A673 (cell line): Measurements from ENCODE around the gene MAP3K5.

Source experiments
- CTCF ChIP-seq: fragments of 300-800, 200-600 bp; sonication (generic); conservative IDR thresholded peaks from 2 replicates; pipeline ENCODE4 v1.5.1; 2017; ENCODE audit warnings: low read depth, mild to moderate bottlenecking, antibody characterized with exemption, low read length, moderate library complexity, mixed read lengths
- EZH2 ChIP-seq: fragments of 200-600 bp; sonication (generic); IDR thresholded peaks from 2 replicates; pipeline ENCODE4 v1.6.1; 2017; ENCODE audit warnings: borderline replicate concordance, low read depth, mild to moderate bottlenecking, mixed read lengths, antibody characterized with exemption, low read length; ENCODE audit not compliant: poor library complexity, severe bottlenecking

GRCh38 chr6:136604928-136605510 lies 187.3 kb downstream of the MAP3K5 start:
- TF ChIP-seq CTCF (no peak), EZH2 (no peak)
